CD14-positive monocyte (primary cell): ENCODE results near the gene CLDN5. TPM values are rescaled to one million over a fixed set of nuclear protein-coding genes. Genes with fewer than 3 reads are reported as not detected.
A peak's percentile ranks its signal among the peaks of the same experiment; 100 is the strongest.

ENCODE experiments used
- DNase-seq, 3 donors: peaks; one replicate each; pipeline ENCODE4 v3.0.0-alpha.2; 2011 to 2022
- H2AFZ ChIP-seq: 2 replicates; pipeline ENCODE4 v1.6.0; 2012; ENCODE audit warnings: mild to moderate bottlenecking, low read depth, low read length, inconsistent platforms; ENCODE audit not compliant: insufficient read depth, poor library complexity, severe bottlenecking
- H3K27ac ChIP-seq, 2 donors: 1 replicate in 1 of 2; 2 replicates in 1 of 2; pipeline ENCODE4 v1.5.1; 2012 to 2013; ENCODE audit warnings: low read length in 2 of 2, control low read depth in 1 of 2, inconsistent platforms in 1 of 2, low read depth in 1 of 2, mild to moderate bottlenecking in 1 of 2
- H3K27me3 ChIP-seq, 2 donors: one replicate each; pipeline versions ENCODE4 v1.6.0 to v1.6.1; 2011 to 2013; ENCODE audit warnings: low read length in 2 of 2; ENCODE audit not compliant: control insufficient read depth in 2 of 2, insufficient read depth in 2 of 2
- H3K36me3 ChIP-seq, 2 donors: replicated peaks in 1 of 2; 1 replicate in 1 of 2; 2 replicates in 1 of 2; pipeline versions ENCODE4 v1.5.1 to v1.6.1; 2012 to 2013; ENCODE audit warnings: low read length in 2 of 2, control low read depth in 1 of 2, inconsistent platforms in 1 of 2, mild to moderate bottlenecking in 1 of 2; ENCODE audit not compliant: insufficient read depth in 2 of 2, control insufficient read depth in 1 of 2
- H3K4me1 ChIP-seq, 2 donors: 1 replicate in 1 of 2; 2 replicates in 1 of 2; pipeline versions ENCODE4 v1.5.1 to v1.6.1; 2012 to 2013; ENCODE audit warnings: low read length in 2 of 2, control low read depth in 1 of 2, inconsistent platforms in 1 of 2, mild to moderate bottlenecking in 1 of 2, moderate library complexity in 1 of 2; ENCODE audit not compliant: insufficient read depth in 2 of 2, control insufficient read depth in 1 of 2
- H3K4me2 ChIP-seq: replicated peaks from 2 replicates; pipeline ENCODE3; 2012; ENCODE audit warnings: low read length, moderate library complexity, mild to moderate bottlenecking; ENCODE audit not compliant: poor library complexity, severe bottlenecking; ENCODE audit errors: extremely low read depth
- H3K4me3 ChIP-seq, 3 experiments: fragments of 200-600 bp in 1 of 3; sonication (generic) in 1 of 3; replicated peaks in 1 of 3; 1 replicate in 2 of 3; 2 replicates in 1 of 3; pipeline ENCODE4 v1.5.1; 2011 to 2013; ENCODE audit warnings: low read length in 3 of 3, mild to moderate bottlenecking in 3 of 3, control low read depth in 2 of 3, low read depth in 2 of 3, inconsistent platforms in 1 of 3, moderate library complexity in 1 of 3
- H3K79me2 ChIP-seq: 2 replicates; pipeline ENCODE4 v1.6.0; 2012; ENCODE audit warnings: mild to moderate bottlenecking, control low read depth, inconsistent platforms, low read length, moderate library complexity; ENCODE audit not compliant: insufficient read depth
- H3K9ac ChIP-seq: 2 replicates; pipeline ENCODE4 v1.6.0; 2017; ENCODE audit warnings: low read length, mild to moderate bottlenecking; ENCODE audit not compliant: insufficient read depth, poor library complexity, severe bottlenecking
- H3K9me3 ChIP-seq, 2 donors: replicated peaks in 1 of 2; 1 replicate in 1 of 2; 2 replicates in 1 of 2; pipeline versions ENCODE4 v1.5.1 to v1.6.1; 2012 to 2013; ENCODE audit warnings: low read length in 2 of 2, control low read depth in 1 of 2; ENCODE audit not compliant: control insufficient read depth in 1 of 2, insufficient read depth in 1 of 2
- H4K20me1 ChIP-seq: 2 replicates; pipeline ENCODE4 v1.6.0; 2012; ENCODE audit warnings: mild to moderate bottlenecking, low read length, control low read depth, moderate library complexity; ENCODE audit not compliant: insufficient read depth
- H3K27ac Mint-ChIP-seq, 7 donors: one replicate each; pipeline ENCODE4 v1.8.0; 2020; ENCODE audit warnings: mild to moderate bottlenecking in 7 of 7, mixed read lengths in 7 of 7, moderate library complexity in 6 of 7, inconsistent platforms in 2 of 7
- H3K27me3 Mint-ChIP-seq, 3 donors: one replicate each; pipeline ENCODE4 v1.8.0; 2021 to 2022; ENCODE audit warnings: low read depth in 3 of 3, mild to moderate bottlenecking in 3 of 3, mixed read lengths in 3 of 3, moderate library complexity in 3 of 3, inconsistent platforms in 1 of 3
- H3K36me3 Mint-ChIP-seq, 2 donors: one replicate each; pipeline ENCODE4 v1.8.0; 2020; ENCODE audit warnings: mixed read lengths in 2 of 2, inconsistent platforms in 1 of 2, mild to moderate bottlenecking in 1 of 2
- H3K4me1 Mint-ChIP-seq: one replicate; pipeline ENCODE4 v1.8.0; 2020; ENCODE audit warnings: mild to moderate bottlenecking, mixed read lengths
- H3K4me3 Mint-ChIP-seq, 2 donors: one replicate each; pipeline ENCODE4 v1.8.0; 2020; ENCODE audit warnings: mild to moderate bottlenecking in 2 of 2, mixed read lengths in 2 of 2, moderate library complexity in 1 of 2
- H3K9me3 Mint-ChIP-seq, 7 donors: one replicate each; pipeline ENCODE4 v1.8.0; 2020 to 2022; ENCODE audit warnings: mixed read lengths in 7 of 7, mild to moderate bottlenecking in 6 of 7, moderate library complexity in 6 of 7, inconsistent platforms in 2 of 7
- WGBS: methylation state at CpG from one replicate; pipeline ENCODE4 v1.1.5; 2013; ENCODE audit warnings: missing lambda C conversion rate; ENCODE audit not compliant: insufficient coverage; 5-methylcytosine and 5-hydroxymethylcytosine counted together
- intact Hi-C, 2 donors: fragments of 100-400 bp; cut with micrococcal nuclease; formaldehyde crosslinking; loops; one replicate each; pipeline versions ENCODE4 v1.15.0 to v1.15.1; 2023
- polyA plus RNA-seq, 3 donors: library from polyadenylated mRNA; depleted of rRNA in 1 of 3; unstranded in 2 of 3; stranded (reverse) in 1 of 3; fragments of 300-500 nt in 2 of 3; fragments of >200 nt in 1 of 3; fragmentation: Illumina TruSeq in 2 of 3; gene quantifications; 1 replicate in 2 of 3; 2 replicates in 1 of 3; pipeline ENCODE4 v1.2.3, GENCODE V29; 2012 to 2021
- TF ChIP-seq, protein P1 (sequence below): fragments of 200-600 bp; IDR thresholded peaks from one replicate; pipeline ENCODE4 v1.8.0; 2022; ENCODE audit warnings: antibody characterized with exemption, mild to moderate bottlenecking

The CLDN5 gene
- polyA plus RNA-seq, 3 donors: 0.05 to 0.35 (median 0.27) TPM

DNA sequence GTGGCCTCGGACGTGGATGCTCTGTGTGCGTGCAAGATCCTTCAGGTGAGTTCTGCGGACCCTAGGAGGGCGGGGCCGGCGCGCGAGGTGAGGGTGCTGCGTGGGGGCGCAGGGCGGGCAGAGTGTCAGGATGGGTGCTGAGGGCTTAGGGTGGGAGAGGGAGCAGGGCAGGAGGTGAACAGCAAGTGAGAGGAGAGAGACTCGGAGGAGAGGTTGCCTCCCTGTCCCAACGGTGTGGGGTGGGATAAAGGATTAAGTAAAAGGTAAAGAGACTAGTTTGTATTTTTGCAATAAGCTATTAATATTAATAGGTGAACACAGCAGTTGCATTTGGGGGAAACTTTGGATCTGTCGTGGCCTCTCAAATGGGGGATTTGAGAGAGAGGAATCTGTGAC lies 44.0 kb downstream of the CLDN5 start:
- WGBS: 0% methylated on average over 15 of the region's 15 CpGs
- Histone ChIP-seq H3K9me3 (no peaks in the 10 kb centered on the region), H3K79me2 (peaks cover 53% of the 10 kb centered on the region), H2AFZ (peak overlapping the region; percentile 90), H3K4me3 (peak overlapping the region; percentile 21 to 94 (median 69)), H3K36me3 (peaks cover 6 to 27% of the 10 kb centered on the region in 2 donors), H3K27me3 (no peaks in the 10 kb centered on the region), H3K9ac (peak overlapping the region; percentile 90), H3K4me1 (peaks cover 22 to 28% of the 10 kb centered on the region in 2 donors), H4K20me1 (peaks cover 32% of the 10 kb centered on the region), H3K4me2 (peak overlapping the region; percentile 95), H3K27ac (peak overlapping the region in 1 of 2 donors; percentile 100)
- no peak for DNase-seq
- TF ChIP-seq, protein P1, sequence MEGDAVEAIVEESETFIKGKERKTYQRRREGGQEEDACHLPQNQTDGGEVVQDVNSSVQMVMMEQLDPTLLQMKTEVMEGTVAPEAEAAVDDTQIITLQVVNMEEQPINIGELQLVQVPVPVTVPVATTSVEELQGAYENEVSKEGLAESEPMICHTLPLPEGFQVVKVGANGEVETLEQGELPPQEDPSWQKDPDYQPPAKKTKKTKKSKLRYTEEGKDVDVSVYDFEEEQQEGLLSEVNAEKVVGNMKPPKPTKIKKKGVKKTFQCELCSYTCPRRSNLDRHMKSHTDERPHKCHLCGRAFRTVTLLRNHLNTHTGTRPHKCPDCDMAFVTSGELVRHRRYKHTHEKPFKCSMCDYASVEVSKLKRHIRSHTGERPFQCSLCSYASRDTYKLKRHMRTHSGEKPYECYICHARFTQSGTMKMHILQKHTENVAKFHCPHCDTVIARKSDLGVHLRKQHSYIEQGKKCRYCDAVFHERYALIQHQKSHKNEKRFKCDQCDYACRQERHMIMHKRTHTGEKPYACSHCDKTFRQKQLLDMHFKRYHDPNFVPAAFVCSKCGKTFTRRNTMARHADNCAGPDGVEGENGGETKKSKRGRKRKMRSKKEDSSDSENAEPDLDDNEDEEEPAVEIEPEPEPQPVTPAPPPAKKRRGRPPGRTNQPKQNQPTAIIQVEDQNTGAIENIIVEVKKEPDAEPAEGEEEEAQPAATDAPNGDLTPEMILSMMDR: no peak
- H3K27ac Mint-ChIP-seq: peak overlapping the region in 1 of 7 donors; percentile 99
- peaks cover 16 to 28% of the 10 kb centered on the region in 2 donors for H3K36me3 Mint-ChIP-seq
- peak overlapping the region; percentile 81 to 89 for H3K4me3 Mint-ChIP-seq
- peaks cover 0 to 1% (median 0%) of the 10 kb centered on the region in 7 donors for H3K9me3 Mint-ChIP-seq
- H3K4me1 Mint-ChIP-seq: peaks cover 27% of the 10 kb centered on the region
- H3K27me3 Mint-ChIP-seq: no peaks in the 10 kb centered on the region
- intact Hi-C loops: no loop called here

DNA sequence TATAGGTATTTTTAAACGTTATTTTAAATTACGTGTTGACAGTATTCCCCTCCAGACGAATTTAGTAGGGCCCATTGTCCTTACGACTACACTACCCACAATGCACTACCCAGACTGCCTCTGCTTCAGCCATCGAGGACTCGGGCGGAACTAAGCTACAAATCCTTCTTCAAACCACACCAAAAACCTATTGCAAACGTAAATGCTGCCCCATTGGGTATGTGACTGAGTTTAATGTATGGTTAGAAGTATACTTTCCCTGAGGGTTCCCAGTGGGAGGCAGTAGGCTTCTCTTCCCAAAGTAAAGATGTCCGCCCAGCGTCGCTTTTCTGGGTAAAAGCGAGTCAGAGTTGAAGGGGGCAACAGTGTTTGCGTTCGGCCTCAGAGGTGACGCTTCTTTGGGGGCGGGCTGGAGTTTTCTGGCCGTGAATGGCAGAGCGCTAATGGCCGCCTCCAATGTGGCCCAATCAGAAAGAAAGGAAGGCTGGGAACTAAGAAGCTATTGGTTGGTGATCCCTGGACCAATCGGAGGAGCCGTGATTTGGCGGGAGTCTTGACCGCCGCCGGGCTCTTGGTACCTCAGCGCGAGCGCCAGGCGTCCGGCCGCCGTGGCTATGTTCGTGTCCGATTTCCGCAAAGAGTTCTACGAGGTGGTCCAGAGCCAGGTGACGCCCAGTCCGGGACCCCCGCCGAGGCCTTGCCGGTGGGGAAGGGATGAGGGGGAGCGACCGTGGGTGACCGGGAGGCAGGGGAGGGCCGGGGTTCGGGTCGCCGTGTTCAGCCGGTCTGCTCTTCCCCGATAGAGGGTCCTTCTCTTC lies 44.6 kb downstream of the CLDN5 start, which contains the start of gene CDC45:
CDC45 (plus strand) TSS at position 566 of the 818 bp plus-strand sequence; CDS start at position 615, 49 bp downstream.
- Mint-ChIP-seq H3K27me3 (no peaks in the 10 kb centered on the region), H3K27ac (peak within 1 kb of the TSS; percentile 97 to 99 (median 99)), H3K4me3 (peak within 1 kb of the TSS; percentile 81 to 89), H3K4me1 (peaks cover 27% of the 10 kb centered on the region), H3K9me3 (peaks cover 0 to 1% (median 0%) of the 10 kb centered on the region in 7 donors), H3K36me3 (peaks cover 14 to 28% of the 10 kb centered on the region in 2 donors)
- H3K27me3 ChIP-seq: no peaks in the 10 kb centered on the region
- H2AFZ ChIP-seq: peak within 1 kb of the TSS; percentile 90
- TF ChIP-seq, protein P1: no peak
- peaks cover 54% of the 10 kb centered on the region for H3K79me2 ChIP-seq
- H3K4me3 ChIP-seq: peak within 1 kb of the TSS; percentile 69 to 94 (median 87)
- H3K9ac ChIP-seq: peak within 1 kb of the TSS; percentile 90
- no peaks in the 10 kb centered on the region for H3K9me3 ChIP-seq
- peak within 1 kb of the TSS; percentile 72 to 100 for H3K27ac ChIP-seq
- WGBS: under 1% methylated on average over 37 of the region's 50 CpGs
- H3K4me1 ChIP-seq: peaks cover 22 to 28% of the 10 kb centered on the region in 2 donors
- peaks cover 12 to 27% of the 10 kb centered on the region in 2 donors for H3K36me3 ChIP-seq
- DNase-seq: peak; percentile 96 to 97 (median 97)
- intact Hi-C loops: loop anchor here (1.0 to 10.0 kb wide), 5 partner anchors 47 to 538 kb away; partner anchors contain the start of genes ARVCF (in 1 of the 2), CLTCL1 (in 1 of the 2), GNB1L (in 1 of the 2) and HIRA (in 1 of the 2)
- peaks cover 38% of the 10 kb centered on the region for H4K20me1 ChIP-seq
- H3K4me2 ChIP-seq: peak within 1 kb of the TSS; percentile 95
